ENCODE results near the gene NHS.
A peak's percentile ranks its signal among the peaks of the same experiment; 100 is the strongest.
"Not testable (repeated sequence)": the region's sequence is repeated elsewhere in the genome, so short reads cannot be mapped to it uniquely, and the experiment has no call there.

The NHS gene

DNA sequence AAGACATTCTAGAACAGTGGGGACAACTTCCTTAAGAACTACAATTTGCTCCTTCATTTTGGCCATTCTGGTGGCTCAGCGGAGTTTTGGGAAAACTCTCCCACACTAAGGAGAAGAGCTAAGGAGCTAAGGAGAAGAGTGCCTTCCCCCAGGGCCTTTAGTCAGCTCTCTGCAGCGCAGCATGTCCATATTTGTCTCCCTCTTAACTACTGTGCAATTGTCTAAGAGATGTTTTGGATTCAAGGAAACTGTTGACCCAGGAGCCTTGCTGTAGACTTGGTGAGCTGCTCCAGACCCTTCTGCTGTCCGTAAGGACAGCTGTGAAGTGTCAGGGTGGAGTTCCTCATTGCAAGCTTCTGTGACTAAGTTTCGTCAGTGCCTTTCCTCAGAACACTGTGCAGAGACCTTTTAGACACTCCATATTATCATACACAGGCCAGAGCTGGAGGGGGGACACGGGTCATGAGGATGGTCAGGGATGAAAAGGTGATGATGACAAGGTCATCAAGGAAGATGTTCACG is 179.0 kb downstream of the NHS start:
- peak in 1 of 2 donors; percentile 5 for DNase-seq

DNA sequence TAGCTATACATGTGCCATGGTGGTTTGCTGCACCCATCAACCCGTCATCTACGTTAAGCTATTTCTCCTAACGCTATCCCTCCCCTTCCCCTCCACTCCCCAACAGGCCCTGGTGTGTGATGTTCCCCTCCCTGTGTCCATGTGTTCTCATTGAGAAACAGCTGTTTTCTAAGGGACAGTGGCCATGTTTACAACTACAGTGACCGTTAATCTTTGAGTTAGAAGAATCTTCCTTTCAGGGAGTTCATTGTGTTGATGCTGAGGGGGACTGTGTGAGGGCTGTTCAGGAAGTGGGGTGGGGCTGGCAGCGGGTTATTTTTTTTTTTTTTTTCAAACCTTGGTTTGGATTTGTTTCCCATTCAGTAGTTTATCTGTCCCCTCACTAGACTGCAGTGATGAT is 179.9 kb downstream of the NHS start:
- DNase-seq = no peak

DNA sequence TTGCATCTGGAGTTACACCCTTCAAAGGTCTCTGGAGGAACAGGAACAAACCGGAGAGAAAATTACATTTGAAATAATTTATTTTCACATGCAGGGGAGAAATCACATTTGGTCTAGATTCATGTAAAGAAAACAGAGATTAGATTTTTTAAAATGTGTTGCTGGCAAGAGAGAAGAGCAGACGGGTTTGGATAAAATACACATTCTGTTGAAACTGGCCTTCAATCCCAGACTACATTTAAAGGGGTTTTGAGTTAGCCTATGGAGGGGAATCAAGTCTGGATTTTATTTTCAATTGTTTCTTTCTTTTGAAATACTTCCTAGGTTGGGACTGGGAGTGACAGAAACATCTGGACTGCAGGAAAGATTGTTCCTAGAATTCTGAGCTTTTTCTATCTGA is 180.8 kb downstream of the NHS start:
- DNase-seq = no peak

DNA sequence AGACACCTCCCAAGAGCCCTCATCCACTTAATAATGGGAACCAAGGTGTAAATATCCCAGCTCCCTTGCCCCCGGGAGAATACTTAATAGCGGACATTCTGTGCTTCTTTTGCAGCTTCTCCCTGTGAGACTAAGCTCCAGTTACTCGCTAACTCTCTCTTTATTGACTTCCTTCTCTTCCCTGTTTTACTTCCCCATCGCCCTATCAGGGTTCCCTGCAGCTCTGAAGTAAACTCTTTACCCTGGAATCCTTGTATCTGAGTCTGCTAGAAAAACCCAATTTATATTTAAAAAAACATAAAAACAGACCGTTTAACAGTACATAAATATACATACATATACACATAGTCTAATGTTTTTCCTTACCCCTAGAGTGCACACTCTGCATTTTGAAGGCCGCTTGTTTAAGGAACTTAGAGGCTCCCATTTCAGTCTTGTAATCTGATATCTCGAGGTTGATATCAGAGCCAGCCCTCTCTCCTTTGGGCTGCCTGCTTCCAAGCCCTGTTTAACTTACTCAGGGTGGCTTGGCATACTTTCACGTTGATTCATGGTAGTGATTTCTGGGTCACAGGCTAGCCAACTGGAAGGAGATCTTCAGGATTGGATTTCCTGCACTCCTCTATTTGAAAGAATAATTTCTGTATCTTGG is 184.9 kb downstream of the NHS start:
- peak in 1 of 2 donors; percentile 13 for DNase-seq

DNA sequence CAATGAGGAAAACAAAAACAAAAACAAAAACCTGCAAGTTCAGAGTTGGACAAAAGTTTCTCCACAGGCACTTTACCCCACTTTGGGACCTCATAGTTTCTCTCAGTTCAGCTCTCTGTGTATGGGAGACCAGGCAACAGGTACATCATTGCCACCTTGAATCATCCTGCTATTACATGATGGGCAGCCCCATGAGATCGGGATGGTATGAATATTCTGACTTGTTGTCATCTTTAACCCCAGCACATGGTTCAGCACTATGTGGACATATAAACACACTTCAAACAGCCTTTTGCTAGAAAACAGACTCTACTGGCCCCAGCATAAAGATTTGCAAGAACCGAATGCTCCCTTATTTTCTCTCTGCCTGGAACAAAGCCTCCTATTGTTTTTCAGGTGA is 185.4 kb downstream of the NHS start:
- no peak for DNase-seq

DNA sequence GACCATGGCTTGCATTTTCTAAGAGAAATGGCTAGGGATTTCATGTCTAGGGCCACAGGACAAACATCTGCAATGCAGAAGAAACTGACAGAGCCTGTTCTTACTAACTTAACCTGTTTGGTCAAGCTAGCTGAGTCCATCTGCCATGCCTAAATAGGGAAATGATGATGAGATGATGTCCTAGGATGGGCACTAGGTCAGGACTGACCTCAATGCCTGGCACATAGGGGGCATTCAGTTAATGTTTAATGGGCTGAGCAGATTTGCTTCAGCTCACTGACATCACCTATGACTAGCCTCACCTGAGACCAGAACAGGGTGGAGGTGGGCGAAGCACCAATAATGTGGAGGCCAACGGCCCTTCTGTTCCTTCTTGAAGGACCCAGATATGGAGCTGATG is 188.1 kb downstream of the NHS start:
- DNase-seq = no peak

DNA sequence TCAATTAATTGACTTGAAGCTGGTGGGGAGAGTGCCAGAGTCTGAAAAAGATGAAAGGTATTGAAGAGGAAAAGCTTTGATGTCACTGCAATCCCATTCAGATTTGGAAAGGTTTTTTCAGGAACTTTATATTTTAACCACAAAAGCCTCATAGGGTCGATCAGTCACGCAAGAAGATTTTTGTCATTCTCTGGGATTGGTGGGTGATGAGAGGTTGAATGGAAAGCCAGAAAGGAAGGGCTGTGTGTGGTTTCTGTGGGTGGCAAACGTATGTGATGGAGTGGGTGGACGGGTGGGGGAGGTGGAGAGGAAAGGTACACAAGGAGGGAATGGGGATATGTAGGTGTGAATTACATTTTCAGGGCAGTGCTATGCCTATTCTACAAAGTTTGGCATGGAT is 188.5 kb downstream of the NHS start:
- no peak for DNase-seq

DNA sequence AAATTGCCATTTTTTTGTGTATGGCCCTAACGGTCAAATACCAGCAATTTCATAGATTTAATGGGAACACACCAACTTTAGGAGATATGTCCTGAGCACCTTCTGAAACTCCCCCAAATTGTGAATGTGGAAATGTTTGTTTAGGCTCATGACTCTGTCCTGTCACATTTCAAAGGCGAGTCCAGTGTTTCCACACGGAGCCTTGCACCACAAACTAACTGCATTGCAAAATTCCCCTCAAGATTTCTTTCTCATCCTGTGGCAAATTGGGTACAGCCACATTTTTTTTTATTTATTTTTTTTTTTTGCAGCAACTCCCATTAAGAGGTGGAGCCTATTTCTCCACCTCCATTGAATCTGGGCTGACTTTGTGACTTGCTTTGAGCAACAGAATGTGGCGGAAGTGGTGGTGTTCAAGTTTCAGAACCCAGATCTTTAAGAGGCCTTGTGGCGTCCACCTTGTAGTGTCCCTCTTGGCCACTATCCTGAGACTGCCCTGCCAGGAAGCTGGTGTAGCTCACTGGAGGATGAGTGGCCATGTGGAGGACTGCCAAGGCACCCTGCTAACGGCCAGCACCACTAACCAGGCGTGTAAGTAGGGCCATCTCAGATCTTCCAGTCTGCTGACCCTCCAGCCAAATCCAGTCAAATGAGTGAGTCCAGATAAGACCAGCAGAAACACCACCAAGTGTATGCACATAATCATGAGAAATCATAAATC is 189.8 kb downstream of the NHS start:
- DNase-seq = peak; percentile 89 to 90

DNA sequence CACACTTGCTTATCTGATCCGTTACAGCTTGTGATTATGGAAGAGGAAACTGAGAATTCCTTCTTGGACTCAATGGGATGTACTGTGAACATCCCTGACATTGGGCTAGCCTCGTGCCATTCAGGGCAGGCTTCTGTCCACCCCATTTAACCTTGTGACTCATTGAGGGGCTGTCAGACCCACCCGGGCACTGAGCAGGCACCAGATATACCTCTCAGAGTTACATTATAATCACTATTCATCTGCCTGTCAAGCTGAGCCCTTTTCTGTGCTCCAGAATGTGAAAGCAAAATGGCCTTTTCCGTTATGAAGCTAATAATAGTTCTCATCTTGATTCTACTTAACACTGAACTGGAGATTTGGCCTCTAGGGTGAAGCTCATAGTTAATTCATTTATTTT is 191.7 kb downstream of the NHS start:
- no peak for DNase-seq

DNA sequence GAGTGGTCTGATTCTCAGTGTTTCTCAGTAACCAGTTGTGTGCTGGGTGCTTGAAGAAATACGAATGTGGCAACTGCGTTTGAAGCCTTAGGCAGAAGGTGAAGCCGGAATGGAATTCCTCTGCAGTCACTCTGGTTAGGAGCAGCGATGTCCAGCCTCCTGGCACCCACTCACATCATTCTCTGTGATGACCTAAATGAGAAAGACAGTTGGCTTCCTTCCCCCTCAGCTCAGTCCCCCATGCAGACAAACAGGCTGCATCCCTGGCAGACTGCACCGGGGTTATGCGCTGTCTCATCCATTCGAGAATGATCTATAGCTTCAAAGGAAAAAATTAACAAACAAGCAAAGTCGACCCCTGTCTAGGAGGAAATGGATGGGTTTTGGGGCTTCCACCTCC is 192.2 kb downstream of the NHS start:
- no peak for DNase-seq

DNA sequence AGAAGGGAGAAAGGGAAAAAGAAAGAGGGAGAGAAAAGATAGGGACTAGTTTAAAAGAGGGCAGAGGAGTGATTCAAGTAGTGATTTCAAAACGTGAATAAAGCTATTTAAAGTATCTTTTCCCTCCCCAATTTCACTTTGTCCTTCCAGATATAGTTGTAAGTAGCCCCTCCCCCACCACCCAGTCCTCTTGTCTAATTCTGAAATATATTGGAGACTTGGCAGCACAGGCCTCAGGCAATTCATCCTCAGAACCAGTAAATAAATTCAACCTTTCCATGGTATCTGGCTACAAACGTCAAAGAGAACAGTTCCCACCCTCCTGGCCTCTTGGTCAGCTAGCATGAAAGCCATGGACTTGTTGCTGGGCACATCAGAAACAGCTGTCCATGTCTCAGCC is 192.8 kb downstream of the NHS start:
- DNase-seq = no peak

DNA sequence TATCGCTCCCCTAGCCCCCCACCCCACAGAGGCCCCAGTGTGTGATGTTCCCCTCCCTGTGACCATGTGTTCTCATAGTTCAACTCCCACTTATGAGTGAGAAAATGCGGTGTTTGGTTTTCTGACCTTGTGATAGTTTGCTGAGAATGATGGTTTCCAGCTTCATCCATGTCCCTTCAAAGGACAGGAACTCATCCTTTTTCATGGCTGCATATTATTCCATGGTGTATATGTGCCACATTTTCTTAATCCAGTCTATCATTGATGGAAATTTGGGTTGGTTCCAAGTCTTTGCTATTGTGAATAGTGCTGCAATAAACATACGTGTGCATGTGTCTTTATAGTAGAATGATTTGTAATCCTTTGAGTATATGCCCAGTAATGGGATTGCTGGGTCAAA is 193.8 kb downstream of the NHS start:
- DNase-seq = not testable (repeated sequence)

DNA sequence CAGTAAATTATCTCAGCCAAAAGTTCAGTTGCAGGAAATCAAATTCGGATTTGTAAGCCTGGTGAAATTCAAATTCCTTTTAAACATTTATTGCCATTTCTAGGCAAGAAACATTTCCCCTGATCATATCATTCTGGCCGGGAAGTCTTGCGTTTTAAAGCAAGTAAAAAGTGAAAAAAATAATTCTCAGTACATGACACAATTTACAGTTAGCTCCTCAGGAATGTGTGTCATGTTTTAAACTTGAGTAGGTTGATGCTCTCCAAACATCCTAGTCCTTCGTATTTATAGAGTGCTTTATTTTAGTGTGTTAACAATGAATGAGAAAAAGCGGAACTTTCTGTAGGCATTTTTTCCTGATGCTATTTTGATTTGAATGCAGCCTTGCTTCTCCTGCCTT is 204.0 kb downstream of the NHS start:
- no peak for DNase-seq

DNA sequence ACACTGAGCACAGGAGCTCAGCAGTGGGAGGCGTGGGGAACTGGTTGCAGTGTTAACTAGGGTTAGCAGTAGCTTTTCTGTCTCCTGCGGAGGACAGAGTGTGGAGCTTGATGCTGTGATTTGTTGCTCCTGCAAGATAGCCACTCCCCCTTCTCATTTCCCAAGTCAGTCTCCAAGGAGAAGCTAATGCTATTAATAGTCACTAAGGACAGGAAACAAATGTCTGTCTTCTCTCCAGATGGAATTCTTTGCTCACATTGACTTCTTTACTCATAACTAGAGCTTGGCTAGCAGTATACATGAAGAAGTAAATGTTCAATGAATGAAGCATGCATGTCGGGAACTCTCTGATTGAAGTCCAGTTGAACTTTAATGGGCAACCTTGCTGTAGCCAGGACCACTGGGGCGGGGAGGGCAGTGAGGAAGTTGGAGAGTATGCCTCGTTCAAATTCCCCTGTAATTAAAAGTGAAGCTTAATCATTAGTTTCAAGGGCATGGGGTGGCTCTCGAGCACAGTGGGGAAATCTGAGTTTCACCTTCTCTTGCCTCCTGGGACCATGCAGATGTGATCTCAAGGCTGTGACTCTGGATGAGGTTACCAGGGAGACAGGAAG is 205.6 kb downstream of the NHS start:
- DNase-seq = no peak

DNA sequence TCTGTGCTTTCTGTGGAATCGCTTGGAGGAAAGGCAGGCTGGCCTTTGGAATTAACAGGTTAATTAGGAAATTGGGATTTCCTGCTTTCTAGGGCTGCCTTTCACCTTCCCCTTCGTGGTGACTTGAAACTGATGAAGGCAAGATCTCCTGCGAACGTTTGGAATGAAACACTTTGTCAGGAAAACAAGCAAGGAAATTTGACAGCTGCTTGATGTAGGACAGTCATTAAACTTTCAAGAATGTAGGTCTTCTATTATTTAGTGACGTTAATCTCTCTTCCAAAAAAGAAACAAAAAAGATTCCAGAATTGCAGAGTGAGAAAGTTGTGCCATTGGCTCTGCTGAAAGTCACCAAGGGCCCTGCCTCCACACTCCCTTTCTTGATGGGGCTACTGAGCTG is 206.6 kb downstream of the NHS start:
- no peak for DNase-seq

DNA sequence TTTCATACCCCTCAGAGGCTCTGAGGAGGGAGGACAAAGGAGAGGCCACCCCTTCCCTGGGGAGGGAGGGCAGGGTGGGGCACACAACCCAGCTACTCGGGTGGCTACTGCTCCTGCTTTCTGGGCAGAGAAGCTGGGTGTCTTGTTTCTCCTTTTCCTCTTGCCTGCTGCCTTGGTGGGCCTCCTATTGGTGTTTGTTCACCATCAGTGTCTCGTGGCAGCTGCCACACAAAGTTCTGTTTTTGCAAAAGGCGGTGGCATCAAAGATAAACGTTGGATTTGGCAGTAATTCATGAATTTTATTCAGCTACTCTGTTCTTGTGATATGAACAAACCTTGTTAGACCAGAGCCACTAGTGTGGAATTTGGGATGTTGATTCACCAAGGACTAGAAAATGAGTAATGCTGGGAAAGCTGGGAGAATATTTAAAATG is 209.3 kb downstream of the NHS start:
- DNase-seq = no peak

DNA sequence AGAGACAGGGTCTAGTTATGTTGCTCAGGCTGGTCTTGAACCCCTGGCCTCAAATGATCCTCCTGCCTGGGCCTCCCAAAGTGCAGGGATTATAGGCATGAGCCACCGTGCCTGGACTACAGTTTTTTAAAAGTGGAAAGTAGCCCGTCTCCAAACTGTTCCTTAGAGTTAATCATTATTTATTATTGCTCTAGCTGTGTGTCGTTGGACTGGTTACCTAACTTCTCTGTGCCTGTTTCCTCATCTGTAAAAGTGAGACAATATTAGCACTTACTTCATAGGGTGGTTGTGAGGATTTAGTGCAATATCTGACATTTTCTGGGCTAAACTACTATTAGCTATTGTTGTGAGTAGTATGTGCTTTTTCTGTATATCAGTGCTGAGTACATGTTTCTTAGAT is 210.0 kb downstream of the NHS start:
- DNase-seq = no peak

DNA sequence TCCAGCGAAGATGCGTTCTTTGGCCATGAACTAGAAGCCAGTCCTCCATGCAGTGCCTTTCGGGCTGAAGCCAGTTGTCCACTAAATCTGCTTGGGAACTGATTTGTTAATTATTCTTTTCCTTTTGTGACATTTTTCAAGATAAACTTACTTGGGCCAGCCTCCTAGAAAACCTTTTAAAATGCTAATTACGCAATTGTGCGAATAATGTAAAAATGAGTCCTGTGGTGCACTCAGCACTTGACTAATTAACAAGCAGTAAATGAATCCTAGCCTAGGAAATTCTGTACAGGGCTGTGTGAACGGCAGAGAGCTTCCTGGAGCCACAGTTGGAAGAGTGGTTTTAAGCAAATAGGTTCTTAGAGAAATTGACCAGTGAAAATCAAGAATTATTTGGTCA is 212.4 kb downstream of the NHS start:
- no peak for DNase-seq

DNA sequence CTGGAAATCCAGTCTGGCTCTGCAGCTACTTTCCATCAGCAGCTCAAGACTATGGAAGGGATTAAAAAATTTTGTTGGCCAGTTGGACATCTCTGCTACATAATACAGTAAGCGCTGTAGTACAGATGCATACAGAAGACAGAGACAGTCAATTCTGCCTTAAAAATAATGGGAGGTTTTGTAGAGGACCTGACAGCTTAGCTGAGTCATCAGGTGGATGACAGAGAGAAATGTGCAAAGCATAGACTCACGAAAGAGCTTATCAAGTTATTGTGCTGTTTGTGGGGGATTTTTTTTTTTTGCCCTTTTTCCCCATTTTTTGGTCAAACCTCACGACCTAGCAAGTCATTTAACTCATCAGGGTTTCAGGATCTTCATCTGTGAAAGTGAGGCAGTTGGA is 213.3 kb downstream of the NHS start:
- no peak for DNase-seq

DNA sequence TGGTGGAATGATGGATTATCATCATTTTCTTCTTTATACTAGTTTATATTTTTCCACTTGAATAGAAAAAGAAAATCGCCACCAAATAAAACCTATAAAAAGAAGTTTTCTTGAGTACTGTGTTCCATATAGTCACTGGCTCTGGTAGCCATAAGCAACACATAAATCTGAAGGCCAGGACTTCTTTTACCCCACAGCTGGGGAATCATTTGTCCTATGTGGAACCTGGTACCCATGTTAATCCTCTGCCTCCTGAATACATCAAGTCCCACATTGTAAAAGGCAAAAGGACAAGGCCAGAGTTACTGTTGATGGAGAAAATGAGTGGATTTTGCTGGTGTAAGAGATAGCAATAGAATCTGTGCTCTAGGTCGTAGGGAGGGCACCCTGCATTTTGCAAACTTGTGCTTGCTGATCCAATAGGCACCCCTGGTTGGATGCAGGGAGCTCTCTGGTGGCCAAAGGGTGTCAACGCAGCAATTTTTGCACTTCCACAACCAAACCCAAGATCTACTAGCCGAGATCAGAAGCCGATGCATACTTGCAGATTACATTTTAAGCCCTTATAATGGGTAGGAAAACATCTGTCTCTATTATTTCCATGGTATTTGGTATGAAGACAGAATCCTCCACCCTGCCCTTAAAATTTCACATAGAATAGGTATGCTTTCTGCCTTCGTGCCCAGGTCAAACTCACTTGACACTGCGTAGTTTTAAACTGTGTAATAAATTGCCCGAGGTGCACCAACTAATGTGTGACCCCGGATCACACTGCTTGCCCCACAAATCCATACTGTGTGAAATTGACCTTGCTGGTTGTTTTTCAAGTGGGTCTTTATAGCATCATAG is 216.1 kb downstream of the NHS start:
- peak; percentile 23 to 63 for DNase-seq

DNA sequence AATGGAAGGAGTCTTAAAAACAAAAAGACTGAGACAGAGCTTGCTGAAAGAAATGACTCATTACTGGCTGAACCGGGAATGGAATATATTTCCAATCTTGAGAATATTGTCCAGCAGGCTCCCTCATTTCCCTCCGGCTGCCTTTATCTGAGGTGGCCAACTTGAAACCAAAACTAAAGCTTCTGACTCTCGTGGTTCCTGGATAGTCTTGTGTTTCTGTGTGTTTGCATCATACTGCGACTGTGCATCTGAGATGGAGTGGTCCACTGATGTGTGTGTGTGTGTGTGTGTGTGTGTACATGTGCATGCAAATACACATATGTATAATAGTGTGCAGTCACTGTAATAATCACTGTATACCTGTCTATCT is 216.7 kb downstream of the NHS start:
- peak in 1 of 2 donors; percentile 3 for DNase-seq

DNA sequence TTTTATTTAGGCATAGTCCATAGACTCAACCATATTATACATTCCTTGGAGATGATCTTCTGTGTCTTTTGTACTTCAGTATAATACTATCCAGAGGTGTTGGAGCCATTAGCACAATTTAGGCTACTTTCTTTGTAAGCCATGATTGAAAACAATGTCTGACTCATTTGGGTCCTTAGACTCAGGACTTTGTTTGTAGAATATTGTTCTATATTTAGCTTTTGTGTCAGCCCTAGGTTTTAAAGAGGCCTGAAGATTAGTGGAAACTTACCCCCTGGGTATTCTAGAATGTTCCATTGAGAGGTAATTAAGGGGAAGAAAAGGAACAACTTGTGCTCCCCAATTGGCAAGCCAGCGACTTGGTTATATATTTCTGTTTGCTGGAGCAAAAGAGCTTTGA is 217.1 kb downstream of the NHS start:
- no peak for DNase-seq

DNA sequence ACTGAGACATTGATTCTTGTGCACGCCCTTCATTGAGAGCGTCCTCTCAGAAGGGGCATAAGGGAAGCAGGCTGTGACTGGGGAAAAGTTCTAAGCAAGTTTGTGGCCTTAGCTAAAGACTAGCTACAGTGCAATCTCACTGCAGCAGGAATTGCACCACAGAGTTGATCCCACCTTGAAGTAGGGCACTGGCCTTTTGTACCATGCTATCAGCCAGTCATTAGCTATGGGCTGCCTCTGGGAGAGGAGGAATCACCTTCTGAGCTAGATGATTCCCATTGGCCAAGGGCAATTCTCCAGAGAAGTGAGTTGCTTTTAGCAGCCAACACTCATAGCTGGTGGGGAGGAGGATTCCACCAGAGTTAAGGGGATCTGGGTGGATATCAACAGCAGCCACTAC is 219.7 kb downstream of the NHS start:
- DNase-seq = no peak
